H1 (cell line): ENCODE measurements around the gene TBC1D22A. TPM values are rescaled to one million over a fixed set of nuclear protein-coding genes. Genes with fewer than 3 reads are reported as not detected.

Source experiments
- CHD1 ChIP-seq: IDR thresholded peaks from 2 replicates; pipeline ENCODE4 v1.6.1; 2012; ENCODE audit warnings: low read depth, low read length, improper control_type of control experiment
- PHF8 ChIP-seq: fragments of 200-600 bp; sonication (generic); conservative IDR thresholded peaks from 2 replicates; pipeline ENCODE4 v1.7.1; 2012; ENCODE audit warnings: low read depth, mild to moderate bottlenecking, inconsistent platforms, low read length, moderate library complexity
- TAF1 ChIP-seq: IDR thresholded peaks from 2 replicates; pipeline ENCODE4 v1.6.1; 2011; ENCODE audit warnings: mild to moderate bottlenecking, low read depth, low read length
- TCF12 ChIP-seq: IDR thresholded peaks from 2 replicates; pipeline ENCODE4 v1.6.1; 2011; ENCODE audit warnings: low read depth, mild to moderate bottlenecking, low read length
- YY1 ChIP-seq: IDR thresholded peaks from 2 replicates; pipeline ENCODE4 v1.6.1; 2011; ENCODE audit warnings: low read depth, mild to moderate bottlenecking, low read length
- polyA plus RNA-seq, 7 experiments: library from polyadenylated mRNA; depleted of rRNA in 3 of 7; stranded (reverse) in 5 of 7; unstranded in 2 of 7; fragments of >200 nt in 5 of 7; fragments of 200-250 nt in 2 of 7; gene quantifications; 1 replicate in 5 of 7; 2 replicates in 1 of 7; 4 replicates in 1 of 7; pipeline versions ENCODE4 v1.2.1 to v1.2.3, GENCODE V29; 2011 to 2013; ENCODE audit warnings: missing spikeins in 2 of 7, mixed read lengths in 2 of 7
- total RNA-seq: library from RNA; stranded (reverse); fragmentation: NEBNext Ultra II Directional; extraction: Animal tissue kit (Norgen Biotek cat#: 25700); gene quantifications from 2 replicates; pipeline ENCODE4 v1.2.1, GENCODE V29; 2021
- TF ChIP-seq, protein P1 (sequence below): IDR thresholded peaks from 2 replicates; pipeline ENCODE4 v1.6.1; 2012; ENCODE audit warnings: inconsistent platforms
- TF ChIP-seq, protein P2 (sequence below): IDR thresholded peaks from 2 replicates; pipeline ENCODE4 v1.6.1; 2011; ENCODE audit warnings: low read length, improper control_type of control experiment
- TF ChIP-seq, protein P3 (sequence below): IDR thresholded peaks from 2 replicates; pipeline ENCODE4 v1.6.1; 2011; ENCODE audit warnings: low read depth, mild to moderate bottlenecking, low read length; ENCODE audit not compliant: insufficient read depth

Gene TBC1D22A
- total and polyA plus RNA-seq, 2 of the 8 experiments (the other 6 are each of a cell fraction or from before 2014, with no cell fraction given) = 11.9 to 18.4 TPM

DNA sequence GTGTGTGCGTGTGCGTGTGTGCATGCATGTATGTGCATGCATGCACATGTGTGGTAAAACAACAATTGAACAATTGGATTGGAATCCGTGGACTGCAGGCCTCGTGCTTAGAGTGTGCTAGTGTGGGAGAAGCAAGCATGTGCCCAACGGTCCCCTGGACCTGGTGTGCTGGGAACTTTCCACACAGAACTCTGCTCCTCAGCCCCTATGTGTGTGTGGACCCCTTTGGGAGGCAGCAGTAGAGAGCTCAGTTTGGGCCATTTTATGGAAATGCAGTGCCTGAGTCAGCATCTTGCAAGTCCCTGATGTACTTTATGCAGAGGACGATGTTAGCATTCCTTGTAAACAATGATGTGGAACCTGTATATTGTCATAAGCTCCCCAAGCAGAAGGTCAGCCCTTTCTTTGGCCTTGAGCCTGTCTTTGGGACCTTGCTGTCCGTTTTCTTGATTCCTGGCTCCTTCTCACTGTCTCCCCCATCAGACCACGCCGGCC is 167.3 kb downstream of the TBC1D22A start (continued):
- no peak for TF ChIP-seq TCF12
- TF ChIP-seq CHD1 = no peak
- no peak for TF ChIP-seq PHF8
- TF ChIP-seq, protein P1, sequence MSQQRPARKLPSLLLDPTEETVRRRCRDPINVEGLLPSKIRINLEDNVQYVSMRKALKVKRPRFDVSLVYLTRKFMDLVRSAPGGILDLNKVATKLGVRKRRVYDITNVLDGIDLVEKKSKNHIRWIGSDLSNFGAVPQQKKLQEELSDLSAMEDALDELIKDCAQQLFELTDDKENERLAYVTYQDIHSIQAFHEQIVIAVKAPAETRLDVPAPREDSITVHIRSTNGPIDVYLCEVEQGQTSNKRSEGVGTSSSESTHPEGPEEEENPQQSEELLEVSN = no peak
- no peak for TF ChIP-seq TAF1
- TF ChIP-seq, protein P2, sequence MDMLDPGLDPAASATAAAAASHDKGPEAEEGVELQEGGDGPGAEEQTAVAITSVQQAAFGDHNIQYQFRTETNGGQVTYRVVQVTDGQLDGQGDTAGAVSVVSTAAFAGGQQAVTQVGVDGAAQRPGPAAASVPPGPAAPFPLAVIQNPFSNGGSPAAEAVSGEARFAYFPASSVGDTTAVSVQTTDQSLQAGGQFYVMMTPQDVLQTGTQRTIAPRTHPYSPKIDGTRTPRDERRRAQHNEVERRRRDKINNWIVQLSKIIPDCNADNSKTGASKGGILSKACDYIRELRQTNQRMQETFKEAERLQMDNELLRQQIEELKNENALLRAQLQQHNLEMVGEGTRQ = no peak
- no peak for TF ChIP-seq YY1
- TF ChIP-seq, protein P3, sequence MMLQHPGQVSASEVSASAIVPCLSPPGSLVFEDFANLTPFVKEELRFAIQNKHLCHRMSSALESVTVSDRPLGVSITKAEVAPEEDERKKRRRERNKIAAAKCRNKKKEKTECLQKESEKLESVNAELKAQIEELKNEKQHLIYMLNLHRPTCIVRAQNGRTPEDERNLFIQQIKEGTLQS = no peak
- TF ChIP-seq, all 59 proteins: peak for 0
